Measurements from ENCODE around the gene HJURP. TPM values are rescaled to one million over a fixed set of nuclear protein-coding genes. Genes with fewer than 3 reads are reported as not detected.

The HJURP gene
- polyA plus RNA-seq, 3 donors: 0.07 to 0.16 TPM; not detected in 1

GRCh38 chr2:233852056-233852455 is 2.3 kb downstream of the HJURP start:
- WGBS, 3 donors: 47 to 79% (median 62%) methylated on average over 3 of the region's 3 CpGs
- no peak overlapping the region for H3K27ac ChIP-seq (ENCODE audit: low read depth, low read length)

GRCh38 chr2:233851169-233851568 is 3.2 kb downstream of the HJURP start:
- H3K27ac ChIP-seq (ENCODE audit: low read depth, low read length): no peak overlapping the region
- WGBS, 3 donors: 95 to 97% (median 97%) methylated on average over 6 of the region's 6 CpGs

GRCh38 chr2:233850745-233851144 is 3.6 kb downstream of the HJURP start:
- no peak overlapping the region for H3K27ac ChIP-seq (ENCODE audit: low read depth, low read length)
- WGBS, 3 donors: 91 to 93% (median 93%) methylated on average over 7 of the region's 7 CpGs

GRCh38 chr2:233849607-233850271 is 4.6 kb downstream of the HJURP start:
- WGBS, 3 donors: 94 to 97% (median 96%) methylated on average over 13 of the region's 13 CpGs
- H3K27ac ChIP-seq (ENCODE audit: low read depth, low read length): no peak overlapping the region

- 82 to 96% (median 87%) methylated on average over 13 of the region's 13 CpGs for WGBS, 3 donors
- no peak overlapping the region for H3K27ac ChIP-seq (ENCODE audit: low read depth, low read length)
These were observed 6.1 kb downstream of the HJURP start for GRCh38 chr2:233848276-233848675.

- no peak overlapping the region for H3K27ac ChIP-seq (ENCODE audit: low read depth, low read length)
- 97 to 98% (median 97%) methylated on average over 13 of the region's 13 CpGs for WGBS, 3 donors
These were observed 7.0 kb downstream of the HJURP start for GRCh38 chr2:233847248-233847898.

- H3K27ac ChIP-seq (ENCODE audit: low read depth, low read length): no peak overlapping the region
- WGBS, 3 donors: 84 to 88% (median 87%) methylated on average over 16 of the region's 16 CpGs
These were observed 7.7 kb downstream of the HJURP start for GRCh38 chr2:233846387-233847247.

GRCh38 chr2:233845301-233846060 is 8.9 kb downstream of the HJURP start:
- WGBS, 3 donors: 93 to 100% (median 100%) methylated on average over 1 of the region's 1 CpG
- H3K27ac ChIP-seq (ENCODE audit: low read depth, low read length): no peak overlapping the region

GRCh38 chr2:233844836-233845235 is 9.5 kb downstream of the HJURP start:
- 92 to 95% (median 94%) methylated on average over 3 of the region's 3 CpGs for WGBS, 3 donors
- H3K27ac ChIP-seq (ENCODE audit: low read depth, low read length): no peak overlapping the region

- WGBS, 3 donors: 92 to 96% (median 95%) methylated on average over 19 of the region's 19 CpGs
- no peak overlapping the region for H3K27ac ChIP-seq (ENCODE audit: low read depth, low read length)
These were observed 10.1 kb downstream of the HJURP start for GRCh38 chr2:233844064-233844807.

GRCh38 chr2:233841183-233841582 is 13.2 kb downstream of the HJURP start:
- WGBS, 3 donors: 95 to 97% (median 96%) methylated on average over 11 of the region's 11 CpGs
- H3K27ac ChIP-seq (ENCODE audit: low read depth, low read length): no peak overlapping the region

- H3K27ac ChIP-seq (ENCODE audit: low read depth, low read length): no peak overlapping the region
- WGBS, 3 donors: 95 to 96% (median 95%) methylated on average over 9 of the region's 9 CpGs
These were observed 13.8 kb downstream of the HJURP start for GRCh38 chr2:233840520-233840919.

- WGBS, 3 donors: 94 to 98% (median 97%) methylated on average over 10 of the region's 10 CpGs
These were observed 14.9 kb downstream of the HJURP start for GRCh38 chr2:233839447-233839820.

GRCh38 chr2:233838726-233839446 is 15.4 kb downstream of the HJURP start:
- no peak overlapping the region for H3K27ac ChIP-seq (ENCODE audit: low read depth, low read length)
- 89 to 90% (median 90%) methylated on average over 12 of the region's 12 CpGs for WGBS, 3 donors

More at GRCh38 chr2:233839447-233839820, 14.9 kb downstream of the HJURP start:
- H3K27ac ChIP-seq (ENCODE audit: low read depth, low read length): no peak overlapping the region

- H3K27ac ChIP-seq (ENCODE audit: low read depth, low read length): no peak overlapping the region
- 72 to 80% (median 78%) methylated on average over 7 of the region's 7 CpGs for WGBS, 3 donors
These were observed 16.1 kb downstream of the HJURP start for GRCh38 chr2:233838251-233838650.

GRCh38 chr2:233837694-233838229 is 16.6 kb downstream of the HJURP start:
- no peak overlapping the region for H3K27ac ChIP-seq (ENCODE audit: low read depth, low read length)
- 87 to 89% (median 88%) methylated on average over 9 of the region's 9 CpGs for WGBS, 3 donors

GRCh38 chr2:233836359-233836758 is 18.0 kb downstream of the HJURP start:
- no peak overlapping the region for H3K27ac ChIP-seq (ENCODE audit: low read depth, low read length)
- 98 to 99% (median 99%) methylated on average over 7 of the region's 7 CpGs for WGBS, 3 donors
